GM19395 (cell line): ENCODE results near the gene KCNT1.

ENCODE experiments used
- ATAC-seq: cut with Tn5 transposase; IDR thresholded peaks from one replicate; pipeline ENCODE4 v1.9.1; 2021; ENCODE audit warnings: mild to moderate bottlenecking, moderate library complexity; ENCODE audit not compliant: unreplicated experiment

KCNT1 gene

GRCh38 chr9:135698767-135699166, 3.2 kb upstream of the KCNT1 start:
- ATAC-seq, result no peak

- ATAC-seq, result no peak
Measured at GRCh38 chr9:135699440-135699839, 2.5 kb upstream of the KCNT1 start, which contains the start of gene SOHLH1. SOHLH1 (minus strand) TSS chr9:135699481; CDS start chr9:135699467, 14 bp downstream.

- ATAC-seq, result no peak
Measured at GRCh38 chr9:135700525-135700924, 1.5 kb upstream of the KCNT1 start.

DNA sequence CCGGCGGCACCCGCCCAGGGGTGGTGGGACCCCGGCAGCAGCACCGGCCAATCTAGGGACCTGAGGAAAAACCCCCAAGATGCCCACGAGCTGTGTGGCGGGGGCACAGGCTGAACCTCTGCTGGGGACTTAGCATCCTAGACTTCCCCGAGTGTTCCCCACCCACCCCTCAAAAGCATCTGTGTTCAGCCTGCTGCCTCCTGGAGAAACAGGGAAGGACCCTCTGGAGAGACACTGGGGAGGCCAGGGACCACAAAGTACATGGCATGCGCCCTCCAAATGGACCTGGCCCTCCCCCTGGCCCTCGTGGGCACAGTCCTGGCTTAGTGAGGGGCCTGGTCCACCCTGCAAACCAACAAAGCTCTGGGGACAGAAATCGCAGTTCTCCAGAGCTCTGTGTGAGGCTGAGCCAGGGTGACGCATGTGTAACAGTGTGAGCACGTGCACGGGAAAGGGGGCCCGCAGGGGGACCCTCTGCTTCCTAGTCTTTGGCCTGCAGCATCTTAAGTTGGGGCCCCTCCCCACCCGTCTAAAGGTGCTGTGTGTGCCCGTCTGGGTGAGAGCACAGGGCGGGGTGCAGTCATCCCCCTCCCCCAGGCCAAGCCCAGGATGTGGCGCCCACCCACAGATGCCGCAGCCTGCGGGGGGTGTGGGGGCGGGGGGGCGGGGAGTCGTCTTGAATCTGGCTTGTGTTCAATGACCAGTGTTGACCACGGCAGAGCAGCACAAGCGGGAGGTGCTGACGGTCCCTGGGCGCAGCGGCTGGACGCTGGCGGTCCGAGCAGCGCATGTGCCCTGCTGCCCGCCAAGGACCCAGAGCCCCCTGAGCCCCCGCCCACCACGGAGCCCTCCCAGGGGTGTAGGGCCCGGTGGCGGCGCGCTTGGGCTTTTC, 672 bp upstream of the KCNT1 start:
- no peak for ATAC-seq

DNA sequence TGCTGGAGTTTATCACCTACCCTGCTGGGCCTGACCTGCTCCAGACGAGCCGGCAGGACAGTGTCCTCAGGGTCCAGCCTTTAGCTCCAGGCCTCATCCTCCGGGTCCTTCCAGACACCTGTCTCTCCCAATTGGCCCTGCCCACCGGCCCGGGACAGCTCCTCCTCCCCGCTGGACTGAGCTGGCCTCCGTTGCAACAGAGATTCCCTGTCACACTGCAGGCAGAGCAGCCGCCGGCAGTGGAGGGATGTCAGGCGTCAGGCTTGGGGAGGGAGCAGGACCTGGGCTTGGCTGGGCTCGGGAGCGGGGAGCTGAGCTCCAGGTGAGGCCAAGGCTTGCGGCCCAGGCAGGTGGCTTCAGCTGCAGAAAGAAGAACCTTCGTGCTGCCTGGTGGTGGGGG, 1.7 kb downstream of the KCNT1 start:
- ATAC-seq, result no peak

GRCh38 chr9:135704483-135704882, 2.5 kb downstream of the KCNT1 start:
- ATAC-seq, result no peak

- ATAC-seq, result no peak
Measured at GRCh38 chr9:135705376-135705775, 3.4 kb downstream of the KCNT1 start.

GRCh38 chr9:135706288-135706687, 4.3 kb downstream of the KCNT1 start:
- ATAC-seq, result no peak

- no peak for ATAC-seq
Measured at GRCh38 chr9:135707252-135708138, 5.5 kb downstream of the KCNT1 start.

- no peak for ATAC-seq
Measured at GRCh38 chr9:135708164-135708563, 6.2 kb downstream of the KCNT1 start.

DNA sequence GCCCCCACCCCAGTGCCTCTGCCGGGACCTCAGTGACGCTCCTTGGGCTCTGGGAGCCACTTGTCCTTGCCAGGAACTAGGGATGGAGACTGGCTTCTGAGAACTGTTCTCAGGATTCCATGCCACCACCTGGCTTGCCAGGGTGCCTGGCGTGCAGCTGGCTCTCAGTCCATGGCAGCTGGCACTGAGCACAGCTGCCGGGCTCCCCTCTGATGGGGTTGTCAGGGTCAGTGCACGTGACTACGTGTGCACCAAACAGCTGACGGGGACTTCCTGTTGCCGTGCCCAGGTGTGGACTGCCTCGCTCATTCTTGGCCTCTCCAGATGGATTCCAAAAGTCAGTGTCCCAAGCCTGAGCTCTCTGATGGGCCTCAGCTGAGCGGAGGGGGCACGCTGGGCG, 9.4 kb downstream of the KCNT1 start:
- no peak for ATAC-seq

DNA sequence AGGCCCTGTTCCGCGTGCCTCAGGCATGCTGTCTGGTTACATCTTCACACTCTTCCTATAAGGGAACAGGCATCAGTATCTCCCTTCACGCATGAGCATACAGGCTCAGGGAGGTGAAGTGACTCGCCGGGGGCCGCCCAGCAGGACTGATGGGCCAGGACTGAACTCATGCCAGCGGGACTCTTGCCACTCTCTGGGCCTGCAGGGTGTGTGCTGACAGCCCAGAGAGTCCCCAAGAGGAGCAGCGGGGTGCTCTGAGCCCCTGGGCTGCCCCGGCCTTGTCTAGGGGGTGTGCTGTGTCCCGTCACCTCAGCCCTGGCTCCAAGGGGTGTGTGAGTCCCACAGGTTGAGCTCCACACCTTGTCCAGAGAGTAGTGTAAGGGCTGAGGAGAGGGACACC, 9.9 kb downstream of the KCNT1 start:
- no peak for ATAC-seq

DNA sequence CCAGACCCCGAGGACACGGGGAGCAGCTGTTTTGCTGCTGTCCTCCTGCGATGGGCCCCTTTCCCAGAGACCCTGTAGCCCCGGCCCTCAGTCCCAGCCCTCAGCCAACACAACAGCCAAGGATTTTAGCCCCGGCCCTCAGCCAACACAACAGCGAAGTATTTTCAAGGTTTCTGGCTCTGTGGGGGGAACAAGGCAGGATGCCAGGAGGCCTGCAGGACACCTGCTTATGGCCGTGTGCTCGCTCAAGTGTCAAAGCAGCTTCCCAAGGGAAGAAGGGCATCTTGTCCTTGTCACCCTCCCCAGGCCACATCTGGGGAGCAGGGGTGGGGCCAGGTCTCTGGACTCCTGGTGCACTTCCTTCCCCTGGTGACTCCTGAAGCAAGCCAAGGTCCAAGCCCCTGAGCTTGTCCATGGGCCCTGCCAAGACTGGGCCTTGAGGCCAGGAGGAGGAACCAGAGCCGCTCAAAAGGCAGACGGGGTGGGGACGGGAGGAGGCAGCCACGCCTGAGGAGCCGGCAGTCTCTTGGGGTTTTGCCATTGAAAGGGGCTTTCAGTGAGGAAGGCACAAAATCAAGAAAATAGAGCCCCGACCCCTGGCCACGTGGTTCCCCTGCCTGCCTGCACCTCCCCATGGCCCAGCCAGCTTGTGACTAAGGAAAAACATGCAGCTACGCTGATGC, 10.8 kb downstream of the KCNT1 start:
- no peak for ATAC-seq

GRCh38 chr9:135714242-135715055, 12.5 kb downstream of the KCNT1 start:
- no peak for ATAC-seq

GRCh38 chr9:135715056-135715595, 13.1 kb downstream of the KCNT1 start:
- ATAC-seq, result no peak

DNA sequence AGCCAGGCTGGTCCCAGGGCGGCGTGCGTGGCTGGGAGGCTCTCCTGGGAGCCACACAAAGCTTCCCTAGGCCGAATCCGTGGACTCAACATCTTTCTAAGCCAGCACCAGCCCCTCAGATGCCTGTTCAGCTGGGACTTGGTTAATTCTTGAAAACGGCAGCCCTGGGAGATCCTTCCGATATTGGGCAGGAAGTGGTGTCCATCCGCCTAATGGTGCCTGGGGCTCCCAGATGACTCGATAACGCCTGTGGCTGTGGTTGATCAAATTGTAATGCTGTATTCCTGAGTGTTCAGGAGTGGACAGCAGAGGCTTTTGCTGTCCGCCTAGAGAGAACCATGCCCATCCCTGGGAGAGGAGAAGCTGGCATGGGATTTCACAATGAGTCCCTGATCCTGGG, 14.1 kb downstream of the KCNT1 start:
- no peak for ATAC-seq

DNA sequence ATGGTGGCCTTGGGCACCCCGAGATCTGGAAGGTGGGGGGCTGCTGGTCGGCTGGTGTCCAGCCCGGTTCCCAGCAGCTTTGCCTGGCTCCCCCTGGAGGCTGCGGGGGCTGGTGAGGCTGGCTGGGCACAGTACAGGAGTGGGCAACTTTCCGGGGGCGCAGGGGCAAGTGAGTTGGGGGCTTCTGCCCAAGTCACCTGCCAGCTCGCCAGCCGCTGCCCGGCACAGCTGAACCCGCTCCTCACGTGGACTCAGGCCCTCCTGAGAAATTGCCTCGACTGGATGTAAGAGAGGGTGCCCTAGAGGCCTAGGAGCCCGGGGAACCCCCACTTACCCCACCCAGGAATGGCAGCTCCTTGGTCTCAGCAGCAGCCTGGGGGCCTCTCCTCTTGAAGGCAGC, 15.4 kb downstream of the KCNT1 start:
- no peak for ATAC-seq

DNA sequence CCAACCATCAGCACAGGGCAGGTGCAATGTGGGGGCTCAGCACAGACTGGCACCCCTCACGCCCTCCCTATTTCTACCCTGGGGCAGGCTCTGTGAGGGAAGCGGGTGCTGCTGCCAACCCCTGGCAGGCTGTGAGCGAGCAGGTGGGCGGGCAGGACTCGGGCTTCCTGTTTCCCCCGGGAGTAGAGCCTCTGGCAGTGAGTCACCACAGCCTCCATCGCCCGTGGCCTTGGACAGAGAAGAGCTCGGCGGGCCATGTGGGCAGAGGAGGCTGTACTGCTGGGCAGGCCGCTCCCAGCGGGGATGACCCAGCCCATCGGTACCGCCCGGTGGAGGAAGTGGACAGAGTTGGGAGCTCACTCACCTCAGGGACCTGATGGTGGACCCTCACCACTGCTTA, 16.6 kb downstream of the KCNT1 start:
- ATAC-seq, result no peak

DNA sequence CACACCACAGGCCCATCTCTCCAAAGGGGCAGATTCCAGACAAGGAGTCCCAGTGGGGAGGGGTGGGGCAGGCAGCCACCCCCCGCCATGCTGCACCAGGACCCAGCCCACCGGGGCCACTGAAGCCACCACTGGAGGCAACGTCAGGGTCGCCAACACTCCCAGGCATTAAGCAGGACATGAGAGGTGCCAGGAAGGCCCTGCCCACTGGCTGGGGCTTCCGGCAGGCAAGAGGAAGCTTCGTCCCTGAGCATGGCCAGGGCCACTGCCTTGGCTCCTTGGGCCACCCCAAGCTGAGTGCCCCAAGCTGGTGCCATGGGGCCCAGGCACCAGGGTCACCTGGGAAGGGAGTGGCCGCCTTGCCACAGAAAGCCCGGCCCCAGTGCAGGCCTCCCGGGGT, 17.5 kb downstream of the KCNT1 start:
- ATAC-seq, result no peak

GRCh38 chr9:135722365-135722764, 20.4 kb downstream of the KCNT1 start:
- ATAC-seq, result no peak
